Measurements from ENCODE around the gene TMEM109. TPM values are rescaled to one million over a fixed set of nuclear protein-coding genes. Genes with fewer than 3 reads are reported as not detected.

The TMEM109 gene
- polyA plus RNA-seq, 1 experiment = 70.0 TPM

DNA sequence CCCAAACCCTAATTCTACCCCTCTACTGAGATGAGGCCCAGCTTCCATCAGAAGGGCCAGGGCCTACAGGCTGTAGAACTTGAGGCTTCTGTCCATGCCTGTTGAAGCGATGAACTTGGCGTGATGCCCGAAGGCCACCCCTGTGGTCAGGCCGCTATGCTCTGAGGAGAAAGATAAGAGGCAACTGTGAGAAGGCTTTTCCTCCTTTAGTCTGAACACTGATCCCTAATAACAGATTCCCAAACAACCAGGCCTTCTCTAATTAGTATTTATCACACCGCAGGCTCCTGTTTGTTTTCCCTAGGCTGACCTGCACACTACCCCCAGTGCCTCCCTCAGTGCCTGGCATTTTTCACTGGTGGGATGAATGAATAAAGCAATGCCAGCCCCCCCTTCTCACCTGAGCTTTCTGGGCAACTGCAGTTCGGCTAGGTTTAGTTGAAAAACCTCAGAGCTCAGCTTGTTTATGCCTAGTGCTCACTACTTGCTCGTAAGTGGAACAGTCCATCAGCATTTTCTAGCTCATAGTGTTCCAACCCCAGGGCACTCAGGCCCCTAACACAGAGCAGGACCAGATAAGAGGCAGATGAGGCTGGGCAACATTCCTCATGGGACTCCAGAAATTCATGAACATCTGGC lies 22.7 kb upstream of the TMEM109 start:
- peaks cover 7% of the 10 kb centered on the region for H3K36me3 ChIP-seq (ENCODE audit: control insufficient read depth, insufficient read depth, low read length)
- CTCF ChIA-PET = interaction anchor here (1.0 to 28.4 kb wide), 4 partner anchors 9 to 116 kb away, joined by 3 to 716 read pairs (median 3); partner anchors contain the start of gene CCDC86
- no peak for DNase-seq (ENCODE audit: low read depth)
- no peak overlapping the region for H3K4me3 ChIP-seq (ENCODE audit: low read depth, low read length)
- POLR2A ChIA-PET = no interaction called here
- no peaks in the 10 kb centered on the region for H3K27me3 ChIP-seq (ENCODE audit: control insufficient read depth, insufficient read depth, low read length)
- TF ChIP-seq, protein P1, sequence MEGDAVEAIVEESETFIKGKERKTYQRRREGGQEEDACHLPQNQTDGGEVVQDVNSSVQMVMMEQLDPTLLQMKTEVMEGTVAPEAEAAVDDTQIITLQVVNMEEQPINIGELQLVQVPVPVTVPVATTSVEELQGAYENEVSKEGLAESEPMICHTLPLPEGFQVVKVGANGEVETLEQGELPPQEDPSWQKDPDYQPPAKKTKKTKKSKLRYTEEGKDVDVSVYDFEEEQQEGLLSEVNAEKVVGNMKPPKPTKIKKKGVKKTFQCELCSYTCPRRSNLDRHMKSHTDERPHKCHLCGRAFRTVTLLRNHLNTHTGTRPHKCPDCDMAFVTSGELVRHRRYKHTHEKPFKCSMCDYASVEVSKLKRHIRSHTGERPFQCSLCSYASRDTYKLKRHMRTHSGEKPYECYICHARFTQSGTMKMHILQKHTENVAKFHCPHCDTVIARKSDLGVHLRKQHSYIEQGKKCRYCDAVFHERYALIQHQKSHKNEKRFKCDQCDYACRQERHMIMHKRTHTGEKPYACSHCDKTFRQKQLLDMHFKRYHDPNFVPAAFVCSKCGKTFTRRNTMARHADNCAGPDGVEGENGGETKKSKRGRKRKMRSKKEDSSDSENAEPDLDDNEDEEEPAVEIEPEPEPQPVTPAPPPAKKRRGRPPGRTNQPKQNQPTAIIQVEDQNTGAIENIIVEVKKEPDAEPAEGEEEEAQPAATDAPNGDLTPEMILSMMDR (IDR thresholded peaks at IDR 0.05; ENCODE audit: insufficient read depth, low read depth, low read length) = no peak

DNA sequence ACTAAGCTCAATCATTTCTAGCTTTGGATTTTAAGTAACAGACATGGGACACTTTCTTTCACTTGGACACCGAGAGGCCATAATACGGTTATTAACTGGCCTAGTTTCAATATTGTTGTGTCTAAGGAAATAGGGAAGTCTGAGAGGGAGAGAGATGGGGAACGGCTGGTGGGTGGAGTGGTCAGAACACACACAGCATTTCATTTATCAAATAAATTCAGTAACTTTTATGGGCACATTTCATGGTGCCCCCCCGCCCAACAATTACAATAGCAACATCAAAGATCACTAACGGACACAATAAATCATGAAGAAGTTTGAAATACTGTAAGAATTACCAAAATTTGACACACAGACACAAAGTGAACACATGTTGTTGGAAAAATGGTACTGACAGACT lies 18.3 kb upstream of the TMEM109 start:
- Histone ChIP-seq H3K36me3 (ENCODE audit: control insufficient read depth, insufficient read depth, low read length) (peaks cover 26% of the 10 kb centered on the region), H3K4me3 (ENCODE audit: low read depth, low read length) (no peak overlapping the region), H3K27me3 (ENCODE audit: control insufficient read depth, insufficient read depth, low read length) (no peaks in the 10 kb centered on the region)
- POLR2A ChIA-PET = no interaction called here
- CTCF ChIA-PET = interaction anchor here (1.3 to 28.4 kb wide), 5 partner anchors 8 to 120 kb away, joined by 4 to 716 read pairs (median 9); partner anchors contain the start of gene CCDC86
- TF ChIP-seq, protein P1 (IDR thresholded peaks at IDR 0.05; ENCODE audit: insufficient read depth, low read depth, low read length) = no peak
- no peak for DNase-seq (ENCODE audit: low read depth)

DNA sequence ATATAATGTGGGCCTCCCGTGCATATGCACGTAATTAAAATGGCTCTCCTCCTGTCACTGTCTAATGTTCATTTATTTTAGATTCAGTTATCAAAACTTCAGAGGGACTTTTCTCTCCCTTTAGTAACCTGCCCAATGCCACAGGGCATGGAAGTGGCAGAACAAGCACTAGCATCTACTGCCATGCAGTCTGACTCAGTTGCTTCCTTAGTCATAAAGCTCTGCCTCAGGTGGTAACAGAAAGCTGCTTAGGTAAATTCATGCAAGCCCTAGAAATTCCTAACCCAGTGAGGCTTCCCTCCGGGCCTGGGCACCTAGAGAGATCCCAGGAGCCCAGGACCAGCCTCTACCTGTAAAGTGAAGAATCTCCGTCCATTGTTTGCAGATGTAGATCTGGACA lies 16.5 kb upstream of the TMEM109 start:
- H3K36me3 ChIP-seq (ENCODE audit: control insufficient read depth, insufficient read depth, low read length) = peaks cover 36% of the 10 kb centered on the region
- no peak overlapping the region for H3K4me3 ChIP-seq (ENCODE audit: low read depth, low read length)
- ChIA-PET CTCF (interaction anchor here (1.6 to 28.4 kb wide), 4 partner anchors 10 to 120 kb away, joined by 9 to 716 read pairs (median 28); partner anchors contain the start of gene CCDC86), POLR2A (no interaction called here)
- TF ChIP-seq, protein P1 (IDR thresholded peaks at IDR 0.05; ENCODE audit: insufficient read depth, low read depth, low read length) = no peak
- H3K27me3 ChIP-seq (ENCODE audit: control insufficient read depth, insufficient read depth, low read length) = no peaks in the 10 kb centered on the region
- DNase-seq (ENCODE audit: low read depth) = no peak

DNA sequence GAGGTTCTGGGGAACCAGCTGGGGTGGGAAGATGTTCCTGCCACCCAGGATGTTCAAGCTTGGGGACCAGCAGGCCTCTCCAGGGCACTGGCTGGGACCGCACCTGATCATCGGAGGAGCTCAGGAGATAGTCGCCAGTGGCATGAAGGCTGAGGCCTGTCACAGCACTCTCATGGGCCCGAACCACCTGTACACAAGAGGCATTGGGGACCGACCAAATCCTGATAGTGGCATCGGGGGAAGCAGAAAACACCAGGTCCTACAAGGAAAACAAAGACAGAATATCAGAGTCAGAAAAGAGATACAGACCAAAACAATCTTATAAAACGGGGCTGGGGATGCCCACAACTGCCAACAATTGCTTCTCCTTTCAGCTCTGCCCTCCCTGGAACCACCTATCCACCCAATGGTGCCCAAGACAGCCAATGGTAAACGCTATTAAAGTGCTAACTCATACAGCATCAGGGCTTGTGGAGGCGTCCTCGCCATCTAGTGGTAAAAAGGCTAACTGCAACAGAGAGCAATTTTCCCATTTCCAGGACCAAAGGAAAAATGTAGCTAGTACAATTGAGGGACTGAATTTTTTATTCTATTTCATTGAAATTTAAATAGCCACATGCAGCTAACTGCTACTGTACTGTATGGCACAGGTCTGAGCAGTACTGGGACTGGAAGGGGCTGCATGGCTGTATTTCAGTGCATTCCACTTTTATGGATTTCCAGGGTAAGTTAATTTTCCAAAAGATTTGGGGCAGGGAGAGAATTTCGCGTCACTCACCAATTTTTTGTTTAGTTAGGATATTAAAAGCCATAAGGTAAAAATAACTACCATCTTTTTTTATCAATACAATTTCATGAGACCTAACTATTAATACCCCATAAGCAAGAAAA lies 14.7 kb upstream of the TMEM109 start:
- ChIA-PET CTCF (interaction anchor here (0.6 to 28.4 kb wide), 20 partner anchors 8 to 209 kb away, joined by 3 to 716 read pairs (median 4); partner anchors contain the start of genes CCDC86, MS4A10, PTGDR2 and ZP1), POLR2A (no interaction called here)
- no peaks in the 10 kb centered on the region for H3K27me3 ChIP-seq (ENCODE audit: control insufficient read depth, insufficient read depth, low read length)
- H3K4me3 ChIP-seq (ENCODE audit: low read depth, low read length) = no peak overlapping the region
- no peak for DNase-seq (ENCODE audit: low read depth)
- peaks cover 39% of the 10 kb centered on the region for H3K36me3 ChIP-seq (ENCODE audit: control insufficient read depth, insufficient read depth, low read length)
- TF ChIP-seq, protein P1 (IDR thresholded peaks at IDR 0.05; ENCODE audit: insufficient read depth, low read depth, low read length) = peak; percentile 95

DNA sequence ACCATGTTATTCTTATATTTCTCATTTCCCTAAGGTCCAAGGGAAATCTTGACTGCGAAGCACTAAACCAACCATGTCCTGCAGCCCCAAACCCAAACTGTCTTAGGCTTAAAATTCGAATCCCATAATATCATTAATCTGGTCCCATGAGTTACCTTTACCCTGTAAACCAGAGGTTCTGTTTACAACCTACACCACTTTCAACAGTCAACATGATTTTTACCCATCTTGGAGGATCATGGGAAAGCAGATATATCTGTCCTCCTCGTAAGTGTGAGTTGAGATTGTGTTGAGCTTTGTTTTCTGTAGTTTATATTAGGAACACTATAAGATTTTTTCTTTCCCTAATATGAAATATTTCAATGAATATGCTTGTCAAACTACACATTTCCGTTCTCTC lies 14.0 kb upstream of the TMEM109 start:
- Histone ChIP-seq H3K4me3 (ENCODE audit: low read depth, low read length) (no peak overlapping the region), H3K36me3 (ENCODE audit: control insufficient read depth, insufficient read depth, low read length) (peaks cover 39% of the 10 kb centered on the region), H3K27me3 (ENCODE audit: control insufficient read depth, insufficient read depth, low read length) (no peaks in the 10 kb centered on the region)
- DNase-seq (ENCODE audit: low read depth) = no peak
- TF ChIP-seq, protein P1 (IDR thresholded peaks at IDR 0.05; ENCODE audit: insufficient read depth, low read depth, low read length) = no peak
- ChIA-PET POLR2A (no interaction called here), CTCF (interaction anchor here (0.7 to 28.4 kb wide), 17 partner anchors 8 to 129 kb away, joined by 3 to 716 read pairs (median 4); partner anchors contain the start of genes CCDC86, MS4A10 and ZP1)
